Measurements from ENCODE around the gene SLC37A3.

- TF ChIP-seq EZH2 (IDR thresholded peaks at IDR 0.05; ENCODE audit: borderline replicate concordance, insufficient read depth, low read depth, low read length, poor library complexity, severe bottlenecking) (no peak), CTCF (IDR thresholded peaks at IDR 0.05) (no peak)
These were observed 6.3 kb upstream of the SLC37A3 start for GRCh38 chr7:140404565-140405065.

All from B cell (primary cell).